Skeletal muscle satellite cell (primary cell): ENCODE data around the gene MEST.

Source experiments
- H3K27me3 ChIP-seq: 2 replicates; pipeline ENCODE4 v1.7.0; 2013; ENCODE audit warnings: low read length; ENCODE audit not compliant: control insufficient read depth, insufficient read depth
- H3K36me3 ChIP-seq: 2 replicates; pipeline ENCODE4 v1.7.0; 2013; ENCODE audit warnings: mild to moderate bottlenecking, control low read depth, low read length; ENCODE audit not compliant: insufficient read depth
- H3K4me1 ChIP-seq: 2 replicates; pipeline ENCODE4 v1.7.0; 2013; ENCODE audit warnings: low read length; ENCODE audit not compliant: control insufficient read depth, insufficient read depth
- H3K4me2 ChIP-seq: 2 replicates; pipeline ENCODE4 v1.7.0; 2013; ENCODE audit warnings: mild to moderate bottlenecking, low read length
- H3K4me3 ChIP-seq: 2 replicates; pipeline ENCODE4 v1.7.0; 2013; ENCODE audit warnings: low read length
- H3K9ac ChIP-seq: 2 replicates; pipeline ENCODE4 v1.7.0; 2013; ENCODE audit warnings: mild to moderate bottlenecking, low read depth, low read length, moderate library complexity
- H3K9me3 ChIP-seq: replicated peaks from 2 replicates; pipeline ENCODE4 v1.7.0; 2013; ENCODE audit warnings: mild to moderate bottlenecking, control low read depth, low read length

Gene MEST

DNA sequence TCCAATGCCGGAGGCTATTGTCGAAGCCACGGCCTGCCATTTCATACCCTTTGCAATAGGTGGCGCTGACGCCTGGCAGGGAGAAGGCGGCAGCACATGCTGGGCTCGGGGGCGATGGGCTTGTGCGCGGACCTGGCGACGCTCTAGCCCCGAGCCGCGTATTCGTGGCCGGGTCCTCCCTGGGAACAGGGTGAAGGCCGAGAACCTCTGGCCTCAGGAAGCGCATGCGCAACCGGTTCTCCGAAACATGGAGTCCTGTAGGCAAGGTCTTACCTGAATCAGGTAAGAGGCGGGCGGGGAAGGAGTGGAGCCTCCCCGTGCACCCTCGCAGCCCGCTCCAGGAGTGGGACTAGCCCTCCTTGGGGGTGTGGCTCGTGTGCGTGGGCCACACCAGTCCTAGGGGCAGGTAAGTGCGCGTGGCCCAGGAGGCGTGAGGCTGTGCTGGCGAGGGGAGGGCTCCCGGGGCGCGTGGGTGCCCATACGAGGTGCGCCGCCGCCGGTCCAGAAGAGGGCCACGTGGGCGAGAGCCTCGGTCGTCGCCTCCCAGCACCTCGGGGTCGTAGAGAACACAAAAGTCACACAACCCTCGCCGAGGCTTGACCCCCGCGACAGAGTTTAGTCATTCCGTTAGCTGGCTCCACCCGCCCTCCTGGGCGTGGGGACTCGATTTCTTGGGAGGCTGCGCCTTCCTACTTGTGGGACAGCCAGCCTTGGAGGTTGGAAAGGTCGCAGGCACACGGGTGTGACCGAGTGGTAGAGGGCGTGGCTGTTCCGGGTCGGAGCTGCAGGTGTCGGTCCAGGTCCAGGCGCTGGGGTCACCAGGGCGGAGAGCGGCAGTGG is 5.6 kb upstream of the MEST start:
- H3K4me1 ChIP-seq: peaks cover 7% of the 10 kb centered on the region
- peaks cover 51% of the 10 kb centered on the region for H3K27me3 ChIP-seq
- no peak overlapping the region for H3K4me3 ChIP-seq
- H3K36me3 ChIP-seq: no peaks in the 10 kb centered on the region
- no peaks in the 10 kb centered on the region for H3K9me3 ChIP-seq
- no peak overlapping the region for H3K9ac ChIP-seq
- H3K4me2 ChIP-seq: no peak overlapping the region

DNA sequence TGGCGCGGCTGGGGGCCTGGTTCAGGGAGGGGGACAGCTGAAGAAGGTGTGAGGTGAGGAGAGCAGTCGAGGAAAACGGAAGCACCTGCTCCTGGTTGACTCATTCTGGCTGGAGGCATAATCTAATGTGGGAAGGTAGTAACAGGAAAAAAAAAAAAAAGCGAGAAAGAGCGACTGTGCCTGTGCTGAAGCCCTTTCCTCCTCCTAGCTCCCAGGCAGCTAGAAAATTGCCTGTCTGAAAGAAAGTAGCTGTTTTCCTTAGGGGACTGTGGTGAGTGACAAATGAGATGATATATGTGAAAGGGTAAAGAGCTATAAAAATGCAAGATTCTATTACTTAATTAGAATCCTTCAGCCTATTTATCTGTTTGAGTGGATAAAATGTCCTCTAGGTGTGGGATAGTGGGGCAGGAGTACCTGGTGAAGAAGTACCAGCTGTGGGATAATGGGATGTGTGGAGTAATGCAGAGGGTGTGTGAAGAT is 4.9 kb upstream of the MEST start:
- Histone ChIP-seq H3K9me3 (no peaks in the 10 kb centered on the region), H3K4me3 (no peak overlapping the region), H3K27me3 (peaks cover 52% of the 10 kb centered on the region), H3K4me1 (peaks cover 12% of the 10 kb centered on the region), H3K9ac (no peak overlapping the region), H3K36me3 (no peaks in the 10 kb centered on the region), H3K4me2 (no peak overlapping the region)

DNA sequence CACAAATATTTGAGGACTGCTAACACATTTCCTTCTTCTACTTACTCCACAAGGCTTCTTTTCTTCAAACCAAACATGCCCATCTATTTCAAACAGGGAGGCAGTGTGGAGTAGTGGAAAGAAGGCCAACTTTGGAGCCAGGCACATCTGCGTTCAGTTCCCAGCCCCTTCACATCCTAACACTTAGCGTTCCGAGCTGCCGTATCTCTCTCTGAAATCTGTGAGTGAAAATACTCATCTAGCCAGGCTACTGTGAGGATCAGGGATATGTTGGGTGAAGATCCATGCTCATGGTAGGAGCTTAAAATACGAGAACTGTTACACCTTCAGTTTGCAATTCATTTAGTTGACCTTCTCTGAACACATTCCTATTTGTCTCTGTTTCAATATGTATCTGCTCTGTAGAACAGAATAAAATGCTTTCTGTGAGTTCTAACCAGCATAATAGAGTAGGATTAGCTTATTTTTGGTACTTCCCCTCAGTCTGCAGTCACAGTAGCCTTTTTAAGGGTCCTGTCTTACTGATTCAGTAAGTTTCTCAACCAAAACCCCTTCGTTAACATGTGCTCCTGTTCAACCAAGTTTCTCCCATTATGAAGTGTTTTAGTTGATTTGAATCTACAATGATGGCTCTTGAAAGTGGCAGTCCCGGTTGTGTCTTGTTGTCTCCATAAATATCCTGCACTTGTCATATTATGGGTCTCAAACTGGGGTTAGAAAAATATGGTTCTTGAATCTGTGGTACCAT is 3.3 kb upstream of the MEST start:
- Histone ChIP-seq H3K36me3 (no peaks in the 10 kb centered on the region), H3K9ac (no peak overlapping the region), H3K9me3 (no peaks in the 10 kb centered on the region), H3K4me3 (no peak overlapping the region), H3K4me1 (peaks cover 21% of the 10 kb centered on the region), H3K27me3 (peaks cover 56% of the 10 kb centered on the region), H3K4me2 (no peak overlapping the region)

DNA sequence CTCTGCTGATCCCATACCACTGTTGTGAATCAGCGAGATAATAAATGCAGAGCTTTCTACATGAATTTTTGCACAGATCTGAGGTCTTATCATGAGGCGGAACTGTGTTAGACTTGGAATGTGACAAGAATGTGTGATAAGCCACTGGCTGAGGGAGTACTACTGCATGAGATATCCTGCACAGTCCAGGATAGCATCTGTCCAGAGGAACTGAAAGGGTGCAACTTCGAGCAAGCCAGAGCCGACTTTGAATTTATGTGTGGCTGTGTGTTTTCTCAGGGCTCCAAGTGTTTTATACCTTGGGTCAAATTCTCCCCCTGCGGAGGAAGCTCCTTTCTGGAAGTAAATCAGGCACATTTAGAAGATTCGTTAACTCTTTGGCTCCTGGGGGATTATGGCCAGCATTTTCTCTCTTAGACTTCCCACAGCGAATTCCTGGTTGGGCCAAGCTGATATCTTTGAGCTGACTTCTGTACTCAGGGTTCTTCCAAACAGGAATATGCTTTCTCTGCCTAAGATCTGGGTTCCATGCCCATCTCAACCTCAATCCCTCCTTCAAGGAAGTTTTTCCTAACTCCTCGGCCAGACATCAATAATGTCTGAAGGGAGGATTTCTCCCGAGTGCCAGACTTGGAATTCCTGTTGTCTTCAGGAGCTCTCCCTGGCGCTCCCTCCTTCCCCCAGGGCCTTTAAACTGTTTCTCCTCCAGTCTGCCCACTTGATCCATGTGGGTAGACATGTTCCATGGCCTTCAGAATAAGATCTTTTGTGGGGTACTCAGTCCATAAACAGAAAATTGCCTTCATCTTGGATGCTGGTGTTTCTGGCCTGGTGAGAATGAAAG is 2.5 kb upstream of the MEST start:
- H3K9ac ChIP-seq: no peak overlapping the region
- peaks cover 50% of the 10 kb centered on the region for H3K27me3 ChIP-seq
- no peaks in the 10 kb centered on the region for H3K36me3 ChIP-seq
- no peaks in the 10 kb centered on the region for H3K9me3 ChIP-seq
- peaks cover 21% of the 10 kb centered on the region for H3K4me1 ChIP-seq
- H3K4me3 ChIP-seq: no peak overlapping the region
- H3K4me2 ChIP-seq: no peak overlapping the region

DNA sequence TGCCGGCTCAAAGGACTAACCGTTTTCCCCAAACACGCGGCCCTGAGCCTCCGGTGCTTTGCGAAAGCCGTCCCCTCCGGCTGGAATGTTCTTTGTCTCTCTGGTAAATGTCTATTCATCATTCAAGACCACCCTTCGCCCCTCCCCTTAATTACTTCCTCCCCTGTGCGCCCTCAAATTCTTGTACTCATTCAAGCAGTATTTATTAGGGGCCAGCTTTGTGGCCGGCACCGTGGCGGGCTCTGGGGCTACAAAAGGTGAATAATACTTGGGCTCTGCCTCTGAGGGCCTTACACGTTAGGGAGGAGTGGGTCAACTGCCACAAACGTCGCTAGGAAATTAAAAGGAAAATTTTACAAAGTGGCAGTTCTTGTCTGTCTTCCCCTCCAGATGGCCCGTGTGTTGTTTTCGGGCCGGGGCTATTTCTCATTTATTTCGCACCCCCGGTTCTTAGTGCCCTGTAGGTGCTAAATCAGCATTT is 1.5 kb upstream of the MEST start:
- Histone ChIP-seq H3K9ac (no peak overlapping the region), H3K4me3 (no peak overlapping the region), H3K9me3 (no peaks in the 10 kb centered on the region), H3K4me1 (peaks cover 21% of the 10 kb centered on the region), H3K36me3 (no peaks in the 10 kb centered on the region), H3K4me2 (peak overlapping the region; percentile 77), H3K27me3 (peaks cover 45% of the 10 kb centered on the region)

DNA sequence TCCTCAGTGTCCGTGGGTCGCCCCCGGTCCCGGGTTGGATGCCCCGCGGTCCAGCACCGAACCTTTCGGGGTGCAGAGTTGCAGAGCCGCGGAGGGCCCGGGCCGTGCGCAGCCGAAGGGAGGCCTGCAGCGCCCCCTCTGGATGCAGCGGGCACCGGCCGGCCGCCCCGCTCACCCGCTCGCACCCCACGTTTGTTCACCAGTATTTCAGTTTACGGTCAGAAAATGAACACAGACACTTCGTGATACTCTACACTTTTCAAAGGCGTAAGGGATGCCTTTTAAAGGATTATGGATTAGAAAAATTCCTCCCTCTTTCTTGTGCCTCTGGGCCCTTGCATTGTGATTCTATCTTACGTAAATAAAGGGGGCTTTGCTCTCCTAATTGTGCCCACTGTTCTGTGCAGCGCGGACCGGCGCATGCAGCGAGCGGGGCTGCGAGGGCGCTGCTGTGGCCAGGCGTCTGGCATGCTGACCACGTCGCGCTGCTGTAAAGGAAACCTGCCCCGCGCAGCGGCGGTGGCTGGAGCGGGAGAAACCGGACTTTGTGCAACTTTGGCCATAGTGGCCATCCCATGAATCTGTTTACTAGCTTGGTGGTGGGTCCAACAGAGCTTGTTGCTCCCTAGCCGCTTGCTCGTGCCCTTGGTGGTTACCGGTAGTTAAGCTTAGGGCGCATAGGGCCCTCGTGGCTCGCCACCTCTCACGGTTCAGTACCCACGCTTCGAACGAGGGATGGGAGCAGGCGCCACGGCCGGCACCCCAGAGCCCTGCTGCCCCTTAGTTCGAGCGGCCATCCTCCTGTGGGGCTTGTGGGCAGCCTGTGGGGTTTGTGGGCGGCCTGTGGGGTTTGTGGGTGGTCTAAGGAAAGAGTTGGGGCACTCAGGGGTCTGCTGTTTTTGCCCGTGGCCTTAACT is 739 bp upstream of the MEST start:
- Histone ChIP-seq H3K9ac (peak overlapping the region; percentile 4), H3K4me3 (peak overlapping the region; percentile 63), H3K36me3 (no peaks in the 10 kb centered on the region), H3K4me1 (peaks cover 21% of the 10 kb centered on the region), H3K27me3 (peaks cover 45% of the 10 kb centered on the region), H3K4me2 (peak overlapping the region; percentile 77), H3K9me3 (no peaks in the 10 kb centered on the region)

DNA sequence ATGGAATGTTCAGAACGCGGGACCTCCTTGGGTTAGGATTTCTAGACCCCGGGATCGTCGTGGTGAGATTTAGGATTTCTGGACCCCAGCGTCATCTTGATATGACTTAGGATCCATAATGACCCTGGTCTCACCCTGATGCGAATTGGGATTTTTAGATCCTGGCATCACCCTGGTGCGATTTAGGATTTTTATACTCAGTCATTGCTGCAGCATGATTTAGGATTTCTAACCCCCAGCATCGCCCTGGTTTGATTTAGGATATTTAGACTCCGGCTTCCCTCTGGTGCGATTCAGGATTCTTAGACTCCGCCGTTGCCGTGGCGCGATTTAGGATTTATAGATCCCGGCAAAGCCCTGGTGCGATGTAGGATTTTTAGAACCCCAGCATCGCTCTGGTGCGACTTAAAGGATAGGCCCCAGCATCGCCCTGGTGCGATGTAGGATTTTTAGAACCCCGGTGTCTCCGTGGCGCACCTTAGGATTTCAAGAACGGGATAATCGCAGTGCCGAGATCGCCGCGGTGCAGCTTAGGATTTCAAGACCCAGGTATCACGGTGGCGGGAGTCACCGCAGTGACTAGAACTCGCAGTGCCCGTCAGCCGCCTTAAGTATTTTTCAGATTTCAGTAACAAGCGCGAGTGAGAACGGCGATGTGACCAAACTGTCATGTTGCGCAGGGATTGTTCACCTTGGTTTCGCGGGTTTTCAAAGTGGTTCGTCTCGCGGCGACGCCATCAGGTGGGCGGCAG is 814 bp downstream of the MEST start:
- peak overlapping the region; percentile 77 for H3K4me2 ChIP-seq
- H3K4me3 ChIP-seq: peak overlapping the region; percentile 63
- H3K36me3 ChIP-seq: no peaks in the 10 kb centered on the region
- peaks cover 21% of the 10 kb centered on the region for H3K4me1 ChIP-seq
- H3K9me3 ChIP-seq: no peaks in the 10 kb centered on the region
- peaks cover 45% of the 10 kb centered on the region for H3K27me3 ChIP-seq
- peak overlapping the region; percentile 32 for H3K9ac ChIP-seq

DNA sequence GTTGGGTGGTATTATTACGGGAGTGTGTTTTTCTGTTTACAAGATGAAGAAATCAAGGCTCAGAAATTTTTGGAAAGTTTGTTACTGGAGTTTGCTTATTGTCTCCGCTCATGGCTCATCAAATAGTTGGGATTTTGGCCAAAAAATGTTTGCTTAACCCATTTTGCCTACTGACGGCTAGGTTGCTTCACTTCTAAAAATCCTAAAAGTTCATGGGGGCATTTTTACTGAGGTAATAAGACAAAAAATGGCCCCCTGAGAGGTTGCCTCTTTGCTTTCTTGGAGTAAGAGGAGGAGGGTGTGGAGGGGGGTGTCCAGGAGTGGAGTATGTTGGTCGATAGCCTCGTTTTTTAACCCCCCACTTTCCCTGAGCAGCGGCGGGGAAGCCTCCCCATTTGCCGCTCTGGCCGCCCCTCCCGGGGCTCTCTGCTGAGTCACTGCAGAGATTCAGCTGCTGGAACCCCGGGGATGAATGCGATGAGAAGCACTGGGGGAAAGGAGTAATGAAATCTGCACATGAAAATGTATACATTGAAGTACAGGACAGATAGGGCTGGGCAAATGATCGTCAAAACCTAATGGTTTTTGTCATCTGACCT is 1.5 kb downstream of the MEST start:
- H3K4me2 ChIP-seq: peak overlapping the region; percentile 77
- peak overlapping the region; percentile 63 for H3K4me3 ChIP-seq
- peak overlapping the region; percentile 32 for H3K9ac ChIP-seq
- H3K36me3 ChIP-seq: no peaks in the 10 kb centered on the region
- peaks cover 39% of the 10 kb centered on the region for H3K27me3 ChIP-seq
- no peaks in the 10 kb centered on the region for H3K9me3 ChIP-seq
- peaks cover 21% of the 10 kb centered on the region for H3K4me1 ChIP-seq

DNA sequence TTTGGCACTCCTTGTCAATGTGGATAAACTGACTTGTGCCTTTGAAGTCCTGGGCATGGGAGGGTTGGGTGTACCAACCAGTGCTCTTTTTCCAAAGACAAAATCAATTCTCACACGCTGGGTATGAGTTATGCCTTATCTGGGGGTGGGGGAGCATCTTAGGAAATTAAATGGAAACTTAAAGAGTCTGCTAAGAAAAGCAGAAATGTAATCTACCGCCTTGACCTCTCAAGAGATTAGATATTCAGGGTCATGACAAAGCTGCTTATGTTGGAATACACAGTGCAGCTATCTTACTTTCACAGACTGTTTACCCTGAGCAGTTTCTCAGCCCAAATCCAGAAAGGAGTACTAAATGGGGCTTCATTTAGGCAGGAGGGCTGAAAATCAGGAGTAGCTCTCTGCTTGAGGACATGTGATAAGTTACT is 2.6 kb downstream of the MEST start:
- Histone ChIP-seq H3K27me3 (peaks cover 29% of the 10 kb centered on the region), H3K9ac (no peak overlapping the region), H3K36me3 (no peaks in the 10 kb centered on the region), H3K9me3 (no peaks in the 10 kb centered on the region), H3K4me3 (no peak overlapping the region), H3K4me2 (no peak overlapping the region), H3K4me1 (peaks cover 20% of the 10 kb centered on the region)

DNA sequence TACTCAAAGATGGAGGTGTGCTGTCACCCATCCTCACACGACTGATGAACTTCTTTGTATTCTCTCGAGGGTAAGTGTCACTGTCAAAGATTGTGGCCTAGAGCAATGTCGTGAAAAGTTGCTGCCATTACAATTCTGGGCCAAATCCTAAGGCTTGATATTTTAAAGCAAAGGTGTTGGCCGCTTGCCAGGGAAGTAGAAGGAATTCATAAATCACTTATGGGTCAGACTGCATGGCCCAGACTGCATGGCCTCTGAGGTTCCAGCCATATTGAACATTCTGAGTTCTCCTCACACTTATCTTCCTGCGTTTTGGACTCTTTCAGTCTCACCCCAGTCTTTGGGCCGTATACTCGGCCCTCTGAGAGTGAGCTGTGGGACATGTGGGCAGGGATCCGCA is 8.6 kb downstream of the MEST start:
- no peaks in the 10 kb centered on the region for H3K4me1 ChIP-seq
- H3K4me2 ChIP-seq: no peak overlapping the region
- no peak overlapping the region for H3K9ac ChIP-seq
- H3K4me3 ChIP-seq: no peak overlapping the region
- no peaks in the 10 kb centered on the region for H3K27me3 ChIP-seq
- no peaks in the 10 kb centered on the region for H3K36me3 ChIP-seq
- no peaks in the 10 kb centered on the region for H3K9me3 ChIP-seq
